Measurements from ENCODE around the gene OTUD7B. TPM values are rescaled to one million over a fixed set of nuclear protein-coding genes. Genes with fewer than 3 reads are reported as not detected.

The OTUD7B gene
- total and polyA plus RNA-seq, 9 of the 15 experiments (the other 6 are each of a cell fraction or from before 2014, with no cell fraction given): 0.96 to 18.8 (median 7.4) TPM

GRCh38 chr1:149899460-149900284 is 110.9 kb downstream of the OTUD7B start, which contains the start of gene BOLA1 (continued):
- TF ChIP-seq SNAPC5 (CRISPR knock-in tag; IDR thresholded peaks at IDR 0.05) (no peak), ZBTB9 (CRISPR knock-in tag; IDR thresholded peaks at IDR 0.05) (no peak)

- ChIA-PET POLR2A (interaction anchor here (1.0 to 2.3 kb wide), 2 partner anchors 9 to 10 kb away, joined by 3 to 11 read pairs; a partner anchor contains a TSS), CTCF (ENCODE audit: low intra/inter-chr PET ratio) (no interaction called here)
- peaks cover 0 to 10% of the 10 kb centered on the region in 2 experiments; a peak in 2 of 5 replicates for H3K4me1 ChIP-seq (replicated peaks in 1 of 2; ENCODE audit: control insufficient read depth in 2 of 2, insufficient read depth in 2 of 2, low read length in 2 of 2)
- no TSS peak for BruUV-seq (replicated peaks)
- no peak for TF ChIP-seq POU5F1 (IDR thresholded peaks at IDR 0.05; ENCODE audit: borderline replicate concordance, low read depth, low read length, partially characterized antibody)
- no peak overlapping the region for H3K4me2 ChIP-seq (ENCODE audit: insufficient read depth, low read length)
- H3K36me3 ChIP-seq (ENCODE audit: control insufficient read depth, insufficient read depth, low read length): no peaks in the 10 kb centered on the region
- WGBS (ENCODE audit: insufficient coverage, low coverage, missing lambda C conversion rate): 44% methylated on average over 4 of the region's 4 CpGs
- no peaks in the 10 kb centered on the region for H3K9me1 ChIP-seq (ENCODE audit: control insufficient read depth, insufficient read depth, low read length)
- H2AFZ ChIP-seq (ENCODE audit: low read depth, low read length): no peak overlapping the region
- H3K27me3 ChIP-seq (ENCODE audit: control insufficient read depth in 2 of 2, insufficient read depth in 2 of 2, low read length in 2 of 2): no peaks in the 10 kb centered on the region
- intact Hi-C loops (cut with micrococcal nuclease) (loop anchor here (10.0 kb wide), 1 partner anchor 268 kb away; no protein-coding TSS in a partner anchor), in situ Hi-C loops (cut with MboI) (no loop called here)
- H3K9me3 ChIP-seq (replicated peaks; ENCODE audit: control insufficient read depth, insufficient read depth, low read depth, low read length): no peaks in the 10 kb centered on the region
- no peaks in the 10 kb centered on the region for H3K79me2 ChIP-seq (ENCODE audit: control insufficient read depth, insufficient read depth, low read length)
- no peak overlapping the region for H3K27ac ChIP-seq (ENCODE audit: extremely low read depth, low read depth, low read length)
- ATAC-seq (no peak), DNase-seq (ENCODE audit: extremely low read depth in 1 of 4, low spot score in 3 of 4) (no peak), FAIRE-seq (no peak)
- H3K4me3 ChIP-seq: no peak overlapping the region
- no peak overlapping the region for H3K9ac ChIP-seq (ENCODE audit: insufficient read depth in 1 of 2, low read depth in 2 of 2, low read length in 2 of 2)
- no peaks in the 10 kb centered on the region for H4K20me1 ChIP-seq (replicated peaks; ENCODE audit: control insufficient read depth, insufficient read depth, low read length)
Observed at GRCh38 chr1:149896575-149896974, 114.0 kb downstream of the OTUD7B start.

Measured in K562 (cell line).